ENCODE data around the gene PAPLN. TPM values are rescaled to one million over a fixed set of nuclear protein-coding genes. Genes with fewer than 3 reads are reported as not detected.

PAPLN gene
- total RNA-seq, 1 experiment from 2014 or later: 22.2 TPM

GRCh38 chr14:73267474-73267873, 30.2 kb downstream of the PAPLN start:
- no peaks in the 10 kb centered on the region for H3K9me3 ChIP-seq (ENCODE audit: control insufficient read depth, insufficient read depth, low read depth, low read length)
- no peak overlapping the region for H3K4me3 ChIP-seq (ENCODE audit: low read depth in 2 of 2, low read length in 2 of 2)
- no peaks in the 10 kb centered on the region for H3K27me3 ChIP-seq (ENCODE audit: control insufficient read depth, insufficient read depth, low read length)
- in situ Hi-C loops (cut with HindIII; ENCODE audit: low pct_unique_long_range_greater_than_20kb, low sequenced_read_pairs) (no loop called here), intact Hi-C loops (cut with micrococcal nuclease; ENCODE audit: unreplicated experiment) (no loop called here)
- H3K27ac ChIP-seq (ENCODE audit: low read length): no peak overlapping the region
- no TSS peak for BruUV-seq (replicated peaks)
- H3K4me1 ChIP-seq (ENCODE audit: control insufficient read depth, insufficient read depth, low read length): no peaks in the 10 kb centered on the region
- ChIA-PET POLR2A (interaction anchor here (0.6 kb wide), 1 partner anchor 233 kb away, joined by 10 read pairs; no protein-coding TSS in a partner anchor), CTCF (no interaction called here)
- ATAC-seq (no peak), DNase-seq (ENCODE audit: low read depth, low spot score) (no peak)
- no peaks in the 10 kb centered on the region for H3K36me3 ChIP-seq (ENCODE audit: control insufficient read depth, insufficient read depth, low read length)
- TF ChIP-seq TCF7L2 (IDR thresholded peaks at IDR 0.05; ENCODE audit: low read depth, low read length) (no peak), REST (IDR thresholded peaks at IDR 0.05; ENCODE audit: insufficient read depth in 1 of 2, low read depth in 2 of 2, low read length in 1 of 2) (no peak), POLR2AphosphoS5 (IDR thresholded peaks at IDR 0.05; ENCODE audit: low read depth, low read length) (no peak), CTCF (IDR thresholded peaks at IDR 0.05) (no peak), SIN3A (IDR thresholded peaks at IDR 0.05; ENCODE audit: borderline replicate concordance, insufficient read depth, low read depth, low read length) (no peak)

GRCh38 chr14:73269729-73270531, 32.6 kb downstream of the PAPLN start:
- no peak overlapping the region for H3K27ac ChIP-seq (ENCODE audit: low read length)
- DNase-seq (ENCODE audit: low read depth, low spot score) (no peak), ATAC-seq (no peak)
- BruUV-seq (replicated peaks): no TSS peak
- ChIA-PET CTCF (no interaction called here), POLR2A (interaction anchor here (0.6 kb wide), 1 partner anchor 188 kb away, joined by 10 read pairs; the partner anchor contains the start of gene NUMB)
- no peaks in the 10 kb centered on the region for H3K9me3 ChIP-seq (ENCODE audit: control insufficient read depth, insufficient read depth, low read depth, low read length)
- TF ChIP-seq CTCF (IDR thresholded peaks at IDR 0.05): no peak
- no peak for TF ChIP-seq POLR2AphosphoS5 (IDR thresholded peaks at IDR 0.05; ENCODE audit: low read depth, low read length)
- TF ChIP-seq TCF7L2 (IDR thresholded peaks at IDR 0.05; ENCODE audit: low read depth, low read length): no peak
- no peak for TF ChIP-seq SIN3A (IDR thresholded peaks at IDR 0.05; ENCODE audit: borderline replicate concordance, insufficient read depth, low read depth, low read length)
- TF ChIP-seq REST (IDR thresholded peaks at IDR 0.05; ENCODE audit: insufficient read depth in 1 of 2, low read depth in 2 of 2, low read length in 1 of 2): no peak
- in situ Hi-C loops (cut with HindIII; ENCODE audit: low pct_unique_long_range_greater_than_20kb, low sequenced_read_pairs): no loop called here
- H3K4me3 ChIP-seq (ENCODE audit: low read depth in 2 of 2, low read length in 2 of 2): no peak overlapping the region
- H3K36me3 ChIP-seq (ENCODE audit: control insufficient read depth, insufficient read depth, low read length): no peaks in the 10 kb centered on the region
- no peaks in the 10 kb centered on the region for H3K27me3 ChIP-seq (ENCODE audit: control insufficient read depth, insufficient read depth, low read length)
- intact Hi-C loops (cut with micrococcal nuclease; ENCODE audit: unreplicated experiment): loop anchor here (10.0 kb wide), 1 partner anchor 95 kb away; no protein-coding TSS in a partner anchor
- no peaks in the 10 kb centered on the region for H3K4me1 ChIP-seq (ENCODE audit: control insufficient read depth, insufficient read depth, low read length)
